Measurements from ENCODE around the gene ACVR1B.

Gene ACVR1B

DNA sequence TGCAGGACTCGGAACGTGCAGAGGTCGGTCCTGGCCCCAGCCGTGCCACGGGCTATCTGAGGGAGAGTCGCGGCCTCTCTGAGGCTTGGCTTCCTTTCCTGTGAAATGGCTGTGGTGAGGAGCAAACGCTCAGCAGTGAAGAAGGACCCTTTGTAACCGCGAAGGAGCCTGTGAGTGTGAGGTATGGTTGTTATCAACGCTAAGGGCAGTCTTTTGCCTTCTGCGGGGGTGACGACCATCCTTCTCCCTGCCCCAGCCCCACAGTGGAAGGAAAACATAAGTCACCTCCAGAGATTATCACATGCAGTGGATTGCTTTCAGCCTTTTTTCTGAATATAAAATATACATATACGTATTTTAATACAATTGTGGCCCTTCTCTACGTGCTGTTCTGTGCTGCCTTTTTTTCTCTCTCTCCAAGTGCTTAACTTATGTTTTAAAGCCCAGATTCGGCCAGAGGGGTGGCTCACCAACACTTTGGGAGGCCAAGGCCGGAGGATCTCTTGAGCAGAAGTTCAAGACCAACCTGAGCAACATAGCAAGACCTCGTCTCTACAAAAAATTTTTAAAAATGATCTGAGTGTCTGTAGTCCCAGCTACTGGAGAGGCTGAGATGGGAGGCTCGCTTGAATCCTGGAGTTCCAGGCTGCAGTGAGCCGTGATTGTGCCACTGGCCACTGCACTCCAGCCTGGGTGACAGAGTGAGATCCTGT is 72.6 kb downstream of the ACVR1B start:
- DNase-seq, result no peak

DNA sequence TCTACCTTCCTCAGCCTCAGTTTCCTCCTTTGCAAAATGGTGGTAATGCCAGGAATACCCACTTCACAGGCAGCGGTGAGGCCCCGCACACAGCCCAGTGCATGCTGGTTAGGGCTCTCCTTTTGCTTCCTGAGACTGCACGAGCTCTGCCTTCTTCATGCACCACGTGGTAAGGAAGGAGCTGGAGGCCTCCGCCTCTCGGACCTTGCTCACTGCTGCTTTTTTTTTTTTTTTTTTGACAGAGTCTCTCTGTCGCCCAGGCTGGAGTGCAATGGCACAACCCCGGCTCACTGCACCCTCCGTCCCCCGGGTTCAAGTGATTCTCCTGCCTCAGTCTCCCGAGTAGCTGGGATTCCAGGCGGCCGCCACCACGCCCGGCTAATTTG is 73.3 kb downstream of the ACVR1B start:
- DNase-seq, result peak; percentile 71

DNA sequence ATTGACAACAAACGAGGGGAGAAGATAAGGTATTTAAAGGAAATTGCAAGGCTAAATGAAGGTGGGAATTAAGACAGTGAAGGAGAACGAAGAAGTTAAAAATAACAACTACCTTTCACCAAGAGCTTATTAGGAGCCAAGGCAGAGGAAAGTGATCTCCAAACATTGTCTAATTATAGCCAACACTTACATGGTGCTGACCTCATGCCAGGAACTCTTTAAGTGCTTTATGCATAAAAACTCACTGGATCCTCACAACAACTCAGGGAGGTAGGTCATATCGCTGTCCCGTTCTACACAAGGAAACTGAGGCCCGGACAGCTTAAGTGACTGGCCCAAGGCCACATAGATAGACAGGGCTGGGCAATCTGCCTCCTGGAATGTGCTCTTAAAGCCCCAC is 74.8 kb downstream of the ACVR1B start:
- no peak for DNase-seq

DNA sequence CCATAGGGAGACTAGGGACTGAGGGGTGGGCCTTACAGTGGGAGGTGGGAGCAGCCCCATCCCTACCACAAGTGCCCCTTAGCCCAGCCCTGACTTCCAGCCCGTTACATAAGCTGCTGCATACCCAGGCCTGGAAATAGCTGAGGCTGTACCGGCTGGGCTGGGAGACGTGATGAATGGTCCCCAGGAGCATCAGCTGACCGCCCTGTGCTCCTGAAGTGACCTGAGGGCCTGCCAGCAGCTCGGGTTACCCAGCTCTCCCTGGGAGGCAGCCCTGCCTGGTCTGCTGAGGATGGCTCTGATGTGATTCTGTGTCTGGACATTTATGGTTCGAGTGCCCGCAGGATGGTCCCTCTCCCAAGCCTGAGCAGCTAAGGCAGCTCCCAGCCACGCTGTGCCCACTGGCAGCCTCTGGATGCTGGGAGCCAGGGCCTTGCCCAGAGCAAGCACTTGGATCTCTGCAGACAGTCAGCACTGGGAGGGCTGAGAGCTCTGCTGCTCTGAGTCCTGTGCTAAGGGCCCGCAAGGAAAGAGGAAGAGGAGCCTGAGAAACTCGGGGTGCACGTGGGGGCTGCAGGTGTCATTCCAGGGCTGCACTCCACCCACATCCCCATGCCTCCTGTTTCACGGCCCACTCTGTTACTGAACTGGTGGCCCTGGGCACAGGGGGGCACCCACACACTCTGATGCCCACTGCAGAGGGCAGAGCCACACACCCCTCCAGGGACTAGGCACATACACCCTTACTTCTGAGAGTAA is 75.8 kb downstream of the ACVR1B start:
- DNase-seq, result no peak

DNA sequence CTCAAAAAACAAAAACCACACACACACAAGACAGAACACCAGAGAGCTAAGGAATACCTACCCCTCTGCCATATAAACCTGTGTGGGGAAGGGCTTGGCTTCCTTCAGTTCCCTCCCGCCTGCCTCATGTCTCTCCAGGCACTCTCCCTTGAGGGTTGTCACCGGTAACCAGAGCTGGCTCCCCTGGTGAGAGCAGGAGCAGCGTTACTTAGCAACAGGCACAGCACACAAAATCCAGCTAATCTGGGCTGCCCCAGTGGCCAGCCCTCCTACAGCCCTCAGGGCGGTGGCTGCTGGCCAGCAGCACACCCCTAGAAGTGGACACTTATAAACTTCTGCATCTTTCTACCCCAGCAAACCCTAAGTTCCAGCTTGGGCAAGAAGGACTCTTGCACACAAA is 78.2 kb downstream of the ACVR1B start:
- no peak for DNase-seq

DNA sequence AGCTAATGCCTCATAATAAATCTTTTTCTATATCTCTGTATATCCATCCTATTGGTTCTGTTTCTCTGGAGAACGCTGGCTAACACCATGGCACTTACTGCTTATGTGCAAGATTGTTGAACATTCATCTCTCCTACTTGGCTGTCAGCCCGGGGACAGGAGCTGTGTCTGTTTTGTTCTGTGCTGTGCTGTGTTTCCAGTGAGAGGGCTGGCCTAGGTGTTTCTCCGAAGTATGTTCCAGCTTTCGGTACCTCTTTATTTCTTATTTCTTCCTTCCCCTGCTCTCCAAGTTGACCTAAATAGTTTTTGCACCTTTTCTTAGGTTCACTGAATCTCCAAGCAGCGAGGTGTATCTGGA is 80.9 kb downstream of the ACVR1B start:
- no peak for DNase-seq

DNA sequence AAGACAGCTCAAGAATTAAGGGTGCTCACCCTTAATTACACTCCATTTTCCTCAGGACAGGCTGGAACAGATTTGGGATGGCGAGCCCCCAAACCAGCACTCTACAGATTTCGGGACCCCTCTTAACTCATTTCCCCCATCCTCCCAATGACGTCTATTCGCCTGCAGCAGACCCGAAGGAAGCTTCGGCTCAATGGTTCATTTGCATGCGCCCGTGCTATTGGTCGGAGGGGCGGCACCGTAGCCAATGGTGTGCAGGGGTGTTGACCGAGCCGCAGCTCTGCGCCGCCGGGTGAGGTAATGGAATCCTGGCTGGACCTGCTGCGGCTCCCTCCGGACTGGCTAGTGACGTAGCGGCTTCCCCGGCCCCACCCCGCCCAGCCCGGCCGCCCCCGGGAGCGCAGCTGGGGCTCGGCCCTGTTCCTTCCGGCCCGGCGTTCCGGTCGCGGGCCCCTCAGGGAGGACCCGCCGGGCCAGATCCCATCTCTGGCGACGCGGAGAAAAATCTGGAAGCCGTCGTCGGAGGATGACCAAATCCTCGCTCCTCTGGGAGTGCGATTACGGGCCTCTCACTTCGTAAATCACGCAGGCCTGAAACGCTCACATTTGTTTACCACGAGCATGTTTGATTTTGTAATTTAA is 81.4 kb downstream of the ACVR1B start:
- peak; percentile 96 for DNase-seq

DNA sequence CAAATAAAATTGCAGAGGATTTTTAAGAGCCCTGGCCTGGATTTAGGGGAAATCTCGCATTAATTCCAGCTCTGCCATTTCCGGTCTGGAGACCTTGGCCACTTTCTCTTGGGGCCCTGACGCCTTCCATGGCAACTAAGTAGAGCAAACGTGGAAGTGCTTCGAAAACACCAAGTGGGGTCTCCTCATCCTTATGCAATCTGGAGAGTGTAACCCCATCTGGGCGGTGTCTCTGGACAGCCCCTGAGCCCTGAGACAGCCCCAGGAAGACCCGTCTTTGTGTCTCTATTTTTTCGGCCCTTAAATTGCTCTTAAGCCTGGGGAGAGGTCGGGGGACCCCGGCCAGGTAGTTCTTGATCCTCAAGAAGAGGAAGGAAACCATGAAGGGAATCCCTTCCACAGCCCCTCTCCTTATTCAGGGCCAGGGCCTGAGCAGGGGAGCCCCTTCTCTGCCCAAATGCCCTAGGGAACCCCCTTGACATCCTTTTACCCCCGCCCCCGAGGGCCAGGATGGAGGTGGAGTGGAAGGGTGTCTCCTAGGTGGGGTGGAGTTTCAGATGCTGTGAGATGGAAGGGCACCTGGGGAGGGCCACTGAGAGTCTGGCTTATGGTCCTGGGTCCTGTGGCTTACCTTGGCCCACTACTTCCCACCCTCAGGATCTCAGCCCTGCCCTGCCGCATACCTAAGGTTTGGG is 82.1 kb downstream of the ACVR1B start:
- DNase-seq, result no peak

DNA sequence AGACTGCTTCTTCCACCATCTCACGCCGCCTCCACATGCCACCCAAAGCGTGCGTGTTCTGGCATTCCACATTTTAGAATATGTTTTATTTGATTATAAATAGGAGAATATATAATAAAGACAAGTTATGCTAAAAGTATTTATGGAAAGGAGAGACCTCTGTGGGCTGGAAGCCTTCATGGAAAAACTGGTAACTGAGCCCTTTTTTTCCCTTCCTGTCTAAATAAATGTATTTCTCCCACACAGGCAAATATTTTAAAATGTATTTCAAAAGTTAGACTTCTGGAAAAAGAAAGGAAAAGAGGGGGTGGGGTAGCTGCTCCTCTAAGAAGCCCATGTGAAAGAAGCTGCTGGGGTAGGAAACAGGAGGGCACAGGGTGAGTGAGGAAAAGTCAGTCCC is 83.7 kb downstream of the ACVR1B start:
- DNase-seq, result no peak

DNA sequence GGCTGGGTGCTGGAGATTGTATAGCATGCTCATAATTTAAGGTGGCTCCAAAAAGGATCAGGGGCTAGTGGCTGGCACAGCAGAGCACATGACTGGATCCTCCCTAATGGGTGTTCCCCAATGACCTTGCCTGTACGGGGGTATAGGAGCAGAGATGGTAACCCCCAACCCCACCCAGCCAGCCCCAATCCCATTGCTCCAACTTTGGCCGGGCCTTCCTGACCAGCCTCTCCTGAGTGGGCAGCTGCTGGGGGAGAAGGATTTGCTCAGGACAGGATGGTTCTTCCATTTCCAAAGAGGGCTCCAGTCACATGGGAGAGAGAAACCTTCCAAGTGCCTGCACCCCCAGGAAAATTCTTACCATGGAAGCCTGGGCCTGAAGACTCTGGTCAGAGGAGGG is 84.4 kb downstream of the ACVR1B start:
- no peak for DNase-seq

DNA sequence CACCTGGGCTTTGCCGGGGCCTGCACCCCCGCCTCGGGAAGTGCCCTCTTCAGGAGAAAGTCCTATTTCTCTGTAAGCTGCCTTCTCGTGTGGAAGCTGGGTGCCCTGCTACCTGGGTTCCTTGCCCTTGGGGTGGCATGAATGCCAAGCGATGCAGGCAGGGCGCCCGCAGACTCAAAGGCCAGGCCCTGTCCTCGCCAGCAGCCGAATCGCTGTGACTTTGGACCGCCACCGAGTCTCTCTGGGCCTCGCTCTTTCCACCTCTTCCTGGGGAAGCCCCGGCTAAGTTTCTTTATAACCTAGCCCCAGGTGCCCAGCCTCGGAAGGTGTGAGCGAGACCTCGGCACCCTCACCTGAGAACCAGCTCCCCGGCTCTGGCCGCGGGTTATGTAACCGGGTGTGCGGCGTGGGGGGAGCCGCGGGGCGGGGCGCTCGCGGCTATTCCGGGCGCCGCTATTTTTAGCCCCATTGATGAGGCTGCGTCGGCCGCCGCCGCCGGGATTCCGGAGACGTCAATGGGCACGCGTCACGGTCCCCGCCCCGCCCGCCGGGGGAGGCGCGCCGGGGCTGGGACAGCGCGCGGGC is 85.2 kb downstream of the ACVR1B start:
- peak; percentile 34 for DNase-seq

DNA sequence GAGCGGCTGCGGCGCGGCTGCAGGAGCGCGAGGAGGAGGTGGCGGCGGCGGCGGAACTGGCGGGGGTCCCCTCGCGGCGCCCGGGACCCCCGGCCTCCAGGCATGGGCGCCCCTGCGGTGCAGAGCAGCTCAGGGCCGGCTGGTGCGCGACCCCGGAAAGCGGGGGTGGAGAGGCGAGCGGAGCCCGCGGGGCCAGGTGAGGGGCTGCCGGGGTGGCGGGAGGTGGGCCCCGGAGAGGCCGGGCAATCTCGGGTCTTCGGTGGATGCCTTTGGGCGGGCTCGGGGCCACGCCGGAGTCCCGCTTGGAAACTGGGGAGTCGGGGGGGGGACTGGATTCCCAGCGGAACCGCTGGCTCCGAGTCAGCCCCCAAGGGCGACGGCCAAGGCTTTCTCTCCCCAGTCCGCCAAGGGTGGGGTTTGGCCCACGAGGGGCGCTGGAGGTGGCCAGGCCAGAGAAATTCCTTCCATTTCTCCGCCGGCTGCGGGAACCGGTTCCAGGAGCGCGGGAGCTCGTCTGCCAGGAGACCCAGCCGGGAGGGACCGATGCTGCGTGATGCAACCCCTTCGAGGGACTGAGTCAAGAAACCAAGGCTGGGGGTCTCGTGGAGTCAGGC is 85.9 kb downstream of the ACVR1B start:
- DNase-seq, result no peak

DNA sequence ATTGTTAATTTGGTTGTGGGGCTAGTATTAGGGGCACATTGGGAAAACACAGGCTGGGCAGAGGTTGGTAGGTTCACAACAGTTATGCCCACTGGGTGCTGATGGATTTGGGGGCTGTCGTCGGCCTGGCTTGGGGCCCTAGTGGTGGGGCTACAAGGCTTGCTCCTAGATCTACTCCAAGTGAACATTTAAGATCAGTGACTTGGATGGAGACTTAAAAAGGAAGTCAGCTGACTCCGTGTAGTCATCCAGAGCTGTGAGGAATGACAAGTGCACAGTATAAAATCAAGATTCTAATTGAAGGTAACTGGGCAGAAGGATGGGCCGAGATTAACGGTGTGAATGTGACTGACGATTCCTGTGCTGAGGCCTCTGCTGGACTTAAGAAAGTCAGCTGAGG is 86.9 kb downstream of the ACVR1B start:
- DNase-seq, result no peak

DNA sequence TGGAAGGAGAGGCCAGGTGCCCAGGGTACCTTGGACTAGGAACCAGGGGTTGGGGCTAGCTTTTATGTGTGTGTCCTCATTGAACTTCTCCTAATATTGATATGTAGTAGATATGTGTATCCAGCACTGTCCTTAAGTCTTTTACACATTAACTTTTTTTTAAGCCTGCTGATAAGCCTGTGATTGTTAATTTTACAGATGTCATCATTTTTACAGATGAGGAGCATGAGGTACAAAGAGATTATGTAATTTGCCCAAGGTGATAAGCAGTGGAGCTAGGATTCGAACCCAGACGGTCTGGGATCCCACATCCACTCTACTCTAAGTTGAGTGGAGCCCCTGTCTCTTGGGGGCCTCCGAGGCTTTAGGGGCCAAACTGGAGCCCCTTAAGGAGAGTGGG is 89.5 kb downstream of the ACVR1B start:
- DNase-seq, result no peak

DNA sequence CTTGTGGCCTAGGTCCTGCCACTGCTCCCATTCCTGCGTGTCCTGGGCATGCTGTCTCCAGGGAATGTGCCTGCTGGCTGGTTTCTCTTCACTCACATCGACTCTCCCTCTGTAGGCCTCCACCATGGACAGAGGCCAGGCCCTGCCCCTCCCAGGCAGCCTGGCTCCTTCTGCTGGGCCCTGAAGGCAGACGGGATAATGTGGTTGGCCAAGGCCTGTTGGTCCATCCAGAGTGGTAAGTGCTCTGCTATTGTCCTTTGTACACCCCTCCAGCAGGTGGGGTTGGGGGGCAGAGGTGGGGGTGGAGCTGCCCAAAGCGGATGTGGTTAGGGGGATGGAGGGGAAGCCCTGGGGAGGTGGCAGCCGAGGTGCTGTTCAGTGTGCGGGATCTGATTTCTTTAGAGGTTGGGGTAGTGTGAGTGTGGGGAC is 90.2 kb downstream of the ACVR1B start:
- DNase-seq, result no peak

DNA sequence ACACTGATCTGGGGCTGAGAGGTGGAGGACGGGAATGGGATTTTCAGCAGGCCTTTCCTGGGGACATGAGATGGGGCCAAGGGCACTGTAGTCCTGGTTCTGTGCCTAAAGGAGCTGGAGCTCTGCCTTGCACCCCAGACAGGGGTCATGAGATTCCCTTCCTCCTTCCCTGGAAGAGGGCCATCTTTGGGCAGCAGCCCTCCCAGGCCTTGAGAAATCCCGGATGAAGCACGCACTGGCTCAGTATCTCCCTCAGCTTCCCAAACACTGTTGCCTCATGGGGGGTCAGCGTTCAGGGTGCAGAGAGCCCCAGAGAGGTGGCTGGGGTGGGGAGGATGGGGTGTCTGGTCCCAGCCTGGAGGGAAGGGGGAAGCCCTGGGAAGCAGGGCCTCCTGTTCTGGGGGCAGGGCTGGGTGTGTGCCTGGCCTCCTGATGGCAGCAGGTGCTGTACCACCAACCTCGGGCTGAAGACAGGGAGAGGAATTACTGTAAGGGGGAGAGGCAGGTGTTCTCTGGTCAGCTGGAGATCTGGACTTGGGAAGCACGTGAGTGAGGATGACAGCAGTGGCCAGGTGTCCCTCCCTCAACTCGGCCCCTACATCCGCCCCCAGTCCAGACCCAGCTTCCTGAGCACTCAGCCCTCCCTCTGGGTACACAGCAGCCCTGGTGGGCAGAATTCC is 91.3 kb downstream of the ACVR1B start:
- DNase-seq, result no peak

DNA sequence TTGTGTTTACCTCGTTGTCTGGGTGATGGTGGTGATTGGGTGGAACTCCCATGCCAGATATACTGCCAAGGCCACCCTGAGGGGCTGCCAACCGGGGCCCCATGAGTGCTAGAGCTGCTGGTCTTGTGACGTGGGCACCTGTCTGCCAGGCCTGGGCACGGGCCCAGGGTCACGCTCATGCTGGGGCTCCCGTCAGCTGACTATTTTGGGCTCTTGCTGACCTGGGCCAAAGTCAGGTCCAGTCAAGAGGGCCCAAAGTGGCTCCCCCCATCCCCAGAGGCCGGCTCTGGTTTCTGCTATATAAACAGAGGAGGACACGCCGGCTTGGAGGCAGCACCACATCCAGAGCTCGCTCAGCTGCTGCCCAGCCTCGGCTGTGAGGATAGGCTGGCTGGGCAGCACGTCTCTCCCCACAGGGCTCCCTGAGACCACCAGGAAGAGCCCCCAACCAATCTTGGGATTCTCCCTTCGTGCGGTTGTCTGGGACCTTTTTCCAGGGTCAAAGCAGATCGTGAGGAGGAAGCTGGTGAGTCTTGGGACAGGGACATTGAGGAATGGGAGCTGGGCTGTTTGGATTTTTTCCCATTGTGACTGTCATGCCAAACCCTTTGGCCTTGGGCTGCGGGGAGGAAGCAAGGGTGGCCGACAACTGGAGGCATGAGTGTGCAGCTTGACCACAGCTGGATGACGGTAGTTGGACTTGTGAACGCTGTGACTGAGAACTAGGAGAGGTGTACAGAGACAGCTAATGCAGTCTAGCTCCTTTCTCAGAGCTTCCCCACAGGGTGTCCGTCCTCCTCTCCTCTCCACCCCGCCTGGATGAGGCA is 92.1 kb downstream of the ACVR1B start:
- no peak for DNase-seq

DNA sequence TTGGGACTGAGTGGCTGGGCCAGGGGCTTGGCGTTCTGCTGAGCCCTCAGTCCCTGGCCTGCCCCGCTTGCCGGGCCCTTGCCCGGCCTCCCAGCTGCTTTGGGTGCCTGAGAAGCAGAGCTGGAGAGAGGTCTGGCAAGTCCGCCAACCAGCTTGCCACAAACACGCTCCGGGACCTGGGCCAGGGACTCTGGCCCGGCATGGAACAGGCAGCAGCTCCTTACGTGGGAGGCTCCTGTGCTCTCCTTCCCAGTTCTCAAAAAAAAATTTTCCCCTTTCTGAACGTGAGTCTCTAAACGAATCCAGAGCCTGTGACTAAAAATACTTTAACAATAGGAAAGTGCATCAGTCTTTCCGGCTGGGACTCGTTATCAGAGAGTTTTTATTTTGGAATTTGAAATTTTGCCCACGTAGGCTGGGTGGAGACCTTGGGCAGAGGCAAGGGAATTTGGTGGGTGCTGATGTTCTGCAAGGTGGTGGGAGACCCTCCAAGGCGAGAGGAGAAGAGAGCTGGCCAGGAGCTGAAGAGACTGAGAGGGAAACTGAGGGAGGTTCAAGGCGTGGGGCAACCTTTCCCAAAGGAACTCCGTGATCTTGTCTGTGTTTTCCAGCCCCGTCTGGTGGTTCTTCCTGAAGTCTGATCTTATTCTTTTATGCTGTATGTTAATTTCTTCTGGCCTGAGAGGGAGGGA is 92.9 kb downstream of the ACVR1B start:
- DNase-seq, result no peak

DNA sequence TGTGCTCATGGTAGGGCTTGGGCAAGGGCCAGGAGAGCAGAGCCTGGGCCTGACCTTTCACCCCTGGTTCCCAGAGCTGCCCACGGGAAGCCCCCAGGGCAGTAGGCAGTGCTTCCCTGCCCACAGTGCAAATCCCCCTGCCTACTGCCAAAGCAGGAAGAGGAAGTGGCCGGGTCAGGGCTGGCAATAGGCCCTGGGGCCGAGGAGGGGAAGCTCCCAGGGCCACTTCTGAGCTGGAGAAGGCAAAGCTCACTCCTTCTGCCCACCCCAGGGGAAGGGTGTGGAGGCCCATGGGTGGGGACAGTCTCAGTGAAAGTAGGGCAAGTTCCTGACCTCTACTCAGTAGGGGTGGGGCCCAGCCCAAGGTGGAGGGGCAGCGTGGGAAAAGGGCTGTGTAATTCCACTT is 94.3 kb downstream of the ACVR1B start:
- peak; percentile 25 for DNase-seq

Measured in OCI-M1 (cell line).